GM18517 (cell line): ENCODE measurements around the gene SERP2.

Source experiments
- ATAC-seq: cut with Tn5 transposase; IDR thresholded peaks from one replicate; pipeline ENCODE4 v1.9.1; 2021; ENCODE audit warnings: mild to moderate bottlenecking, moderate library complexity; ENCODE audit not compliant: unreplicated experiment

The SERP2 gene

GRCh38 chr13:44354884-44355283 is 18.7 kb upstream of the SERP2 start:
- ATAC-seq = no peak

GRCh38 chr13:44355621-44356020 is 18.0 kb upstream of the SERP2 start:
- no peak for ATAC-seq

- no peak for ATAC-seq
These were observed 13.6 kb upstream of the SERP2 start for GRCh38 chr13:44359983-44360375.

GRCh38 chr13:44362394-44363040 is 11.1 kb upstream of the SERP2 start:
- no peak for ATAC-seq

GRCh38 chr13:44363631-44364344 is 9.8 kb upstream of the SERP2 start:
- ATAC-seq = no peak

GRCh38 chr13:44364345-44365000 is 9.2 kb upstream of the SERP2 start:
- ATAC-seq = no peak

GRCh38 chr13:44365008-44365407 is 8.6 kb upstream of the SERP2 start:
- no peak for ATAC-seq

GRCh38 chr13:44365899-44366298 is 7.7 kb upstream of the SERP2 start:
- ATAC-seq = no peak

- no peak for ATAC-seq
These were observed 5.5 kb upstream of the SERP2 start for GRCh38 chr13:44368062-44368591.

- no peak for ATAC-seq
These were observed 4.8 kb upstream of the SERP2 start for GRCh38 chr13:44368599-44369368.

- ATAC-seq = no peak
These were observed 2.2 kb upstream of the SERP2 start for GRCh38 chr13:44371421-44371820.

- no peak for ATAC-seq
These were observed 400 bp upstream of the SERP2 start for GRCh38 chr13:44373247-44373600.

- no peak for ATAC-seq
These were observed 706 bp downstream of the SERP2 start for GRCh38 chr13:44374348-44374712.

GRCh38 chr13:44378277-44378676 is 4.7 kb downstream of the SERP2 start:
- ATAC-seq = no peak

GRCh38 chr13:44379885-44380284 is 6.3 kb downstream of the SERP2 start:
- no peak for ATAC-seq

GRCh38 chr13:44380404-44381165 is 7.0 kb downstream of the SERP2 start:
- ATAC-seq = no peak

- ATAC-seq = no peak
These were observed 9.1 kb downstream of the SERP2 start for GRCh38 chr13:44382635-44383145.

GRCh38 chr13:44383945-44384344 is 10.3 kb downstream of the SERP2 start:
- ATAC-seq = no peak

GRCh38 chr13:44384778-44385177 is 11.2 kb downstream of the SERP2 start:
- ATAC-seq = no peak

- no peak for ATAC-seq
These were observed 11.8 kb downstream of the SERP2 start for GRCh38 chr13:44385401-44385800.
